Activated naive CD8-positive, alpha-beta T cell (primary cell): ENCODE results near the gene PSEN1.
A peak's percentile ranks its signal among the peaks of the same experiment; 100 is the strongest.

Experiments used
- H3K27ac Mint-ChIP-seq: one replicate; pipeline ENCODE4 v1.8.0; 2021; ENCODE audit warnings: mixed read lengths
- H3K27me3 Mint-ChIP-seq: one replicate; pipeline ENCODE4 v1.8.0; 2021; ENCODE audit warnings: mixed read lengths
- H3K36me3 Mint-ChIP-seq: one replicate; pipeline ENCODE4 v1.8.0; 2021; ENCODE audit warnings: mixed read lengths
- H3K4me1 Mint-ChIP-seq: one replicate; pipeline ENCODE4 v1.8.0; 2021; ENCODE audit warnings: low read depth, mixed read lengths
- H3K4me3 Mint-ChIP-seq: one replicate; pipeline ENCODE4 v1.8.0; 2021; ENCODE audit warnings: mild to moderate bottlenecking, mixed read lengths
- H3K9me3 Mint-ChIP-seq: one replicate; pipeline ENCODE4 v1.8.0; 2021; ENCODE audit warnings: low read depth, mixed read lengths

The PSEN1 gene

DNA sequence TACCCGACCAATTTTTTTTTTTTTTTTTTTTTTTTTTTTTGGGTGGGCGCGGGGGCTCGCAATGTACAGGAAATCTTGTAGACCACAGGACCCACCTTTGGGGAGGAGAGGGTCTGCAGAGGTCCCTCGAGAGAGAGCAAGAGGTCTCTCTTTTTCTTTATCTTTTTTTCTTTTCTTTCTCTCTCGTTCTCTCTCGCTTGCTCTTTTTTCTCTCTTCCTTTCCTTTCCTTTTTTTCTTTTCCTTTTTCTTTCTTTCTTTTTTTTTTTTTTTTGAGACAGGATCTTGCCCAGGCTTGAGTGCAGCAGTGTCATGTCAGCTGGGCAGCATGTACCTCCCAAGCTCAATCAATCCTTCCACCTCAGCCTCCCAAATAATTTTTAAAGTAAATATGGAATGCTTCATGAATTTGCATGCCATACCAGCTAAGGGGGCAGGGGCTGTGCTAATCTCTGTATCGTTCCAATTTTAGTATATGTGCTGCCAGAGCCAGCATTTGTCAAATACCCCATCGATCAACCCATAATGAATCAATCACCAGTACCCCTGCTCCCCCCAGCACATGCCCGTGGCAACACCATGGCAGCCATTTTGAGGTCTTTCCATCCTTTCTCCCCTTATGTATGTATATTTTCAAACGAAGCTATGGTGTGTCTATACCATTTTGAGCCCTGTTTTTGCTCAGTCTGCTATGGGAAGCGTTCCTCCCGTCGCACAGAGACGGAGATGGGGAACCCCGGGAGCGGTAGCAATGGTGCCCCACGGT is 110.3 kb downstream of the PSEN1 start:
- Mint-ChIP-seq H3K4me1 (peaks cover 24% of the 10 kb centered on the region), H3K36me3 (no peaks in the 10 kb centered on the region), H3K27ac (no peak overlapping the region), H3K4me3 (peak overlapping the region; percentile 88), H3K9me3 (no peaks in the 10 kb centered on the region), H3K27me3 (peaks cover 17% of the 10 kb centered on the region)

DNA sequence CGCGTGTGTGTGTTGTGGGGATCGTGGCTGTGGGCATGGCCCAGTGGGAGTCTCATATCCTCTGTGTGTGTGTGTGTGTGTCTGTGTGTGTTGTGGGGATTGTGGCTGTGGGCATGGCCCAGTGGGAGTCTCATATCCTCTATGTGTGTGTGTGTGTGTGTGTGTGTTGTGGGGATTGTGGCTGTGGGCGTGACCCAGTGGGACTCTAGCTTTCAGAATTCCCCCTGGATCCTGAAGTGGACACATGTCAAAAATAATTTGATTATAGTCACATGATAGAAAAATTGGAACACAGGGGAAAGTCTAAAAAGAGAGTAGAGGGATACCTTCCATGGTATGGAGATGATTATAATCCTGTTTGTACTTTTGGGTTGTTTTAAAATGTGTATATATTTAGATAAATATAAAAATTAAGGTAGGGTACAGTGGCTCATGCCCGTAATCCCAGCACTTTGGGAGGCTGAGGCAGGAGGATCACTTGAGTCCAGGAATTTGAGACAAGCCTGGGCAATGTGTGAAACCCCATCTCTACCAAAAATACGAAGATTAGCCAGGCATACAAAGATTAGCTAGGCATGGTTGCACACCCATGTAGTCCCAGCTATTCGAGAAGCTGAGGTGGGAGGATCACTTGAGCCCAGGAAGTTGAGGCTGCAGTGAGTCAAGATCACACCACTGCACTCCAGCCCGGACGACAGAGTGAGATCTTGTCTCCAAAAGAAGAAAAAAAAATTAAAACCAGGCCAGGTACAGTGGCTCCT is 112.0 kb downstream of the PSEN1 start:
- Mint-ChIP-seq H3K9me3 (no peaks in the 10 kb centered on the region), H3K4me1 (peaks cover 21% of the 10 kb centered on the region), H3K27me3 (peaks cover 10% of the 10 kb centered on the region), H3K4me3 (no peak overlapping the region), H3K27ac (no peak overlapping the region), H3K36me3 (no peaks in the 10 kb centered on the region)

DNA sequence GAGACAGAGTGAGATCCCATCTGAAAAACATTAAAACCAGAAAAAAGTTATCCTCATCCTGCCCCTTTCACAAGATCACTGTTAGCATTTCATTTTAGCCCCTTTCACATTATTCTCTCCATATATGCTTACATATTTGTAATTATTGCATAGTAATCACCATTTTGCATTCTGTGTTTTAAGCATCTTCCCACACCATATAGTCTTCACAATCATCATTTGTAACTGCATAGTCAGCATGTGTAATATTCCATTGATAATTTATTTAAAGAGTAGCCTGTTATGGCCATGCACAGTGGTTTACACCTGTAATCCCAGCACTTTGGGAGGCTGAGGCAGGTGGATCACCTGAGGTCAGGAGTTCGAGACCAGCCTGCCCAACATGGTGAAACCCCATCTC is 112.8 kb downstream of the PSEN1 start:
- no peak overlapping the region for H3K27ac Mint-ChIP-seq
- H3K27me3 Mint-ChIP-seq = peaks cover 5% of the 10 kb centered on the region
- H3K36me3 Mint-ChIP-seq = no peaks in the 10 kb centered on the region
- H3K4me1 Mint-ChIP-seq = peaks cover 19% of the 10 kb centered on the region
- H3K4me3 Mint-ChIP-seq = no peak overlapping the region
- H3K9me3 Mint-ChIP-seq = no peaks in the 10 kb centered on the region

DNA sequence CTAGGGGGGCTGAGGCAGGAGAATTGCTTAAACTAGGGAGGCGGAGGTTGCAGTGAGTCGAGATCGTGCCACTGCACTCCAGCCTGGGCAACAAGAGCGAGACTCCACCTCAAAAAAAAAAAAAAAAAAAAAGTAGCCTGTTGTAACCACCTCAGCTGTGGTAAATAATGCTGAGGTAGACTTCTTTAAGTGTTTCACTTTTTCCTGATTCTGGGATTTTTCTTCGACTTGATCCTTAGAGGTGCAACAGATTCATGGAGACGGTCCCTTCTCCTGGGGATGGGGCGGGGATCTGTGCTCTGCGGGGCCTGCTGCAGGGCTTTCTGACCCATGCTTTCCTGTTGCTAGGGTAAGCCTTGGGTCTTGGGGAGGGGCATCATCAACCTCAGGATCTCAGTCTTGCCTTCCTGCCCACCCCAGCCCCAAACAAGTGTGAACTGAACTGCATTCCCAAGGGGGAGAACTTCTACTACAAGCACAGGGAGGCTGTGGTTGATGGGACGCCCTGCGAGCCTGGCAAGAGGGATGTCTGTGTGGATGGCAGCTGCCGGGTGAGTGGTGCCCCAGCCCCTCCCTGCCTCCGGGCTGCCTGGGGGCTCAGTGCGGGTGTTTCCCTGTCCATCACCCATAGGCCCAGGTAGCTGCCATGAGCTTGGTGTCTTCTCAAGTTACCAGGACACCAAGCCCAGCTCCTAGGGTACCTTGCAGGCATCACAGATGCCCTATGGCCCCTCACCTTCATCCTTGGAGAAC is 113.4 kb downstream of the PSEN1 start:
- no peak overlapping the region for H3K4me3 Mint-ChIP-seq
- peaks cover 19% of the 10 kb centered on the region for H3K4me1 Mint-ChIP-seq
- no peaks in the 10 kb centered on the region for H3K36me3 Mint-ChIP-seq
- no peaks in the 10 kb centered on the region for H3K9me3 Mint-ChIP-seq
- peaks cover 3% of the 10 kb centered on the region for H3K27me3 Mint-ChIP-seq
- H3K27ac Mint-ChIP-seq = no peak overlapping the region

DNA sequence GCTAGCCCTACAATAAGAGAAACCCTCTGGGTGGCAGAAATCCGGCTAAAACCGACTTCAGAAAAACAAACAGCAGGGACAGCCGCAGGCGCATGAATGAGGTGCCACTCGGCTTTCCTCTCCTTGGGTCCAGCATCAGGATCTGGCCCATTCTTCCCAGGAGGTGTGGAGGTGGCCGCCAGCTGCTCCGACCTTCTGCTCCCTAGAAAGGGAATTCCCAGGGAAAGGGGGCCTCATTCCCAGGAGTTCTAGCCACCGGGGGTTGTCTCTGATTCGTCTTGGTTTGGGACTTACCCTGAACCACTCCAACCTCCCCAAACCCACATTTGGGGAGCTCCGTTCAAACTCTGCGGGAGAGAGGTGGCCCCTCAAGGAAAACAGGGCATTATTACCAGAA is 114.0 kb downstream of the PSEN1 start:
- H3K4me1 Mint-ChIP-seq = peaks cover 16% of the 10 kb centered on the region
- no peaks in the 10 kb centered on the region for H3K36me3 Mint-ChIP-seq
- no peak overlapping the region for H3K27ac Mint-ChIP-seq
- no peak overlapping the region for H3K4me3 Mint-ChIP-seq
- H3K9me3 Mint-ChIP-seq = no peaks in the 10 kb centered on the region
- H3K27me3 Mint-ChIP-seq = no peaks in the 10 kb centered on the region

DNA sequence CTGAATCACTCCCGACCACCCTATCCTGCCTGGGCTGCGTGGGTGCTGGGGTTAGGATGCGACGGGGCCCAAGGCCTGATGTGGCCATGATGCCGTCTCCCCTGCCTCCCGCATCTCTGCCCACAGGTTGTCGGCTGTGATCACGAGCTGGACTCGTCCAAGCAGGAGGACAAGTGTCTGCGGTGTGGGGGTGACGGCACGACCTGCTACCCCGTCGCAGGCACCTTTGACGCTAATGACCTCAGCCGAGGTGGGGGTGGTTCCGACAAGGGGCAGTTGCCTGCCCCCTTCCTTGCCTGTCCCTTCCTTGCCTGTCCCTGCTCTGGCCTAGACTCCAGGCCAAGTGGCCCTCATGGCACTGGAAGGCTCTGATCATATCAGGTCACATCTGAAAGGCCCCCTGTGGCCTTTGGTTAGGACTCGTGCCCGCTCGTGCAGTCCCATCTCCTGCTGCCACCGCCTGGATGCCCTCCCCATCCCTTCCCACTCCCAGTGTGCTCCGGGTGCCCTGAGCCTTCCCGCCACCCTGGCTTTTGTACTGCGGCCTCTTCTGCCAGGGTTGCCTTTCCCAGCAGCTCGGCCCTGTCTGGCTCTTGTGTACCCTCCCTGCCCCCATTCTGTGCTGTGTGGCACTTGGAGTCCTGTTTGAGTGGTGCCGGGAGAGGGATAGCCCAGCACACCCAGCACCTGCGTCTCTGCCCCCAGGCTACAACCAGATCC is 114.6 kb downstream of the PSEN1 start:
- Mint-ChIP-seq H3K9me3 (no peaks in the 10 kb centered on the region), H3K27me3 (no peaks in the 10 kb centered on the region), H3K4me3 (no peak overlapping the region), H3K27ac (no peak overlapping the region), H3K36me3 (no peaks in the 10 kb centered on the region), H3K4me1 (peaks cover 16% of the 10 kb centered on the region)

DNA sequence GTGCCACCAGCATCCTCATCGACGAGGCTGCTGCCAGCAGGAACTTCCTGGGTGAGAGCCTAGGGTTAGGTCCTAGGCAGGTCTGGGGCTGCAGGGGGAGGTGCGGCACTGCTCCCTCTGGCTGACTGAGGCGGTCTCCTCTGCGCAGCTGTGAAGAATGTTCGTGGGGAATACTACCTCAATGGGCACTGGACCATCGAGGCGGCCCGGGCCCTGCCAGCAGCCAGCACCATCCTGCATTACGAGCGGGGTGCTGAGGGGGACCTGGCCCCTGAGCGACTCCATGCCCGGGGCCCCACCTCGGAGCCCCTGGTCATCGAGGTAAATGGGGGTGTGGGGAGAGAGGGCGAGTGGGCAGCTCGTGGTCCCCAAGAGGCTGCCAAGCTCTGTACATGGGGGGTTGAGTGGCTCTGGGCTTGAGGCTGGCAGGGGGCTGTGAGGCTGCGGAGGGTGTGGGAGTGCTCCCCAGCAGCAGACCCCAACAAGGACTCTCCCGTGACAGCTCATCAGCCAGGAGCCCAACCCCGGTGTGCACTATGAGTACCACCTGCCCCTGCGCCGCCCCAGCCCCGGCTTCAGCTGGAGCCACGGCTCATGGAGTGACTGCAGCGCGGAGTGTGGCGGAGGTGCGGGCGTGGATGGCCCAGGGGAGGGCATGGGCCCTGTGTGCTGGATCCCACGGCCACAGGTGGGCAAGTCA is 115.4 kb downstream of the PSEN1 start:
- no peaks in the 10 kb centered on the region for H3K36me3 Mint-ChIP-seq
- no peaks in the 10 kb centered on the region for H3K9me3 Mint-ChIP-seq
- no peak overlapping the region for H3K27ac Mint-ChIP-seq
- H3K27me3 Mint-ChIP-seq = no peaks in the 10 kb centered on the region
- H3K4me1 Mint-ChIP-seq = peaks cover 13% of the 10 kb centered on the region
- H3K4me3 Mint-ChIP-seq = no peak overlapping the region

DNA sequence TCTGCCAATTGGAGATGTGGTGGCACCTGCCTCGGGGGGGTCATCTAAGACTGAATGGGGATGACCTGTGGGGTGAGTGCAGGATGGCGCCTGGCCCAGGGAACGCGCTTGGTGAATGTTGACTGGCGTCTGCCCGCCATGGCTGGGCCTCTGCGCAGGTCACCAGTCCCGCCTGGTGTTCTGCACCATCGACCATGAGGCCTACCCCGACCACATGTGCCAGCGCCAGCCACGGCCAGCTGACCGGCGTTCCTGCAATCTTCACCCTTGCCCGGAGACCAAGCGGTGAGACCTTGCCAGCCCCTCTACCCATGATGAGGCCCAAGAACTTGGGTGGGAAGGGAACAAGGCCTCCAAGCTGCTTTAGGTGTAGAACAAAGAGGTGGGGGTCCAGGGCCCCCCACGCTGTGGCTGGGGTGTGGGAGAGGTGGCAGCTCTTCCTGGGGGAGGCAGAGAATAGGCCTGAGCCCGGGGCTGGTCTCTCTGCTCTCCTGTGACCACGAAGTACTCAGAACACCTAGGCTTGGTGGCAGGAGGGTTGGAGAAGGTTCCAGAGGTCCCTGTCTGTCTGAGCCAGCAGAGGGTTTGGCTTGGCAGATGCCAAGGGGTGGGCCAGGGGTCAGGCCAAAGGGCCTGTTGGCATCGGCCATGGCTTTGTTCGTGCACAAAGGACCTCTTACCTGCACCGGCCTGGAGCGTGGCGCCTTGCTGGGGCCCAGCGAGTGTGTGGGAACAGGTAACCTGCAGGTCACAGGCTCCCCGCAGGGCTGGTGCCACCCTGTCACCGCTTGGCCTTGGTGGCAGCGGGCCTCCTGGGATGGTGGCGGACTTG is 116.4 kb downstream of the PSEN1 start:
- Mint-ChIP-seq H3K36me3 (no peaks in the 10 kb centered on the region), H3K27me3 (no peaks in the 10 kb centered on the region), H3K4me1 (peaks cover 3% of the 10 kb centered on the region), H3K9me3 (no peaks in the 10 kb centered on the region), H3K27ac (no peak overlapping the region), H3K4me3 (no peak overlapping the region)

DNA sequence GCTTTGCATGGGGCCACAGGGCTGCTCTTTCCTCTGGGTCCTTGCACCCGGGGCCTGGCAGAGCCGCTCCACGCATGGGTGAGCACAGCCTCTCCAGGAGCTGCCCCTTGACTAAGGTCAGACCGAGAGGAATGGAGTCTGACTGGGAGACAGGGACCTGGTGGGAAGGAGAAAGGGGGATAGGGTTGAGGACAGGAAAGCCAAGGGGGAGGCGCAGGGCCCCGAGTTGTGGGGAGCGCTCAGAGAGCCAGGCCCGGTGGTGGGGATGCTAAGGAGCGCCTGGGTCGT is 117.0 kb downstream of the PSEN1 start:
- H3K4me3 Mint-ChIP-seq = no peak overlapping the region
- no peaks in the 10 kb centered on the region for H3K27me3 Mint-ChIP-seq
- H3K4me1 Mint-ChIP-seq = peaks cover 4% of the 10 kb centered on the region
- H3K9me3 Mint-ChIP-seq = no peaks in the 10 kb centered on the region
- no peaks in the 10 kb centered on the region for H3K36me3 Mint-ChIP-seq
- H3K27ac Mint-ChIP-seq = no peak overlapping the region

DNA sequence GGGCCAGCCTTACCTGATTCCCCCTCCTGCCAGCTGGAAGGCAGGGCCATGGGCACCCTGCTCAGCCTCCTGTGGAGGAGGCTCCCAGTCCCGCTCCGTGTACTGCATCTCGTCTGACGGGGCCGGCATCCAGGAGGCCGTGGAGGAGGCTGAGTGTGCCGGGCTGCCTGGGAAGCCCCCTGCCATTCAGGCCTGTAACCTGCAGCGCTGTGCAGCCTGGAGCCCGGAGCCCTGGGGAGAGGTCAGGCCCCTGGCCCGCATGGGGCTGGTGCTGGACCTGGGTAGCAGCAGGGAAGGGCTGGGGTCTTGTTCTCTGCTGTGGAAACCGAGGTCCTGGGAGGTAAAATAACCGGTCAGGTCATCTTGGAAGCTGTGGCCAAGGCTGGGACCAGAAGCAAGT is 117.4 kb downstream of the PSEN1 start:
- Mint-ChIP-seq H3K27ac (no peak overlapping the region), H3K36me3 (no peaks in the 10 kb centered on the region), H3K9me3 (no peaks in the 10 kb centered on the region), H3K27me3 (no peaks in the 10 kb centered on the region), H3K4me1 (peaks cover 4% of the 10 kb centered on the region), H3K4me3 (no peak overlapping the region)

DNA sequence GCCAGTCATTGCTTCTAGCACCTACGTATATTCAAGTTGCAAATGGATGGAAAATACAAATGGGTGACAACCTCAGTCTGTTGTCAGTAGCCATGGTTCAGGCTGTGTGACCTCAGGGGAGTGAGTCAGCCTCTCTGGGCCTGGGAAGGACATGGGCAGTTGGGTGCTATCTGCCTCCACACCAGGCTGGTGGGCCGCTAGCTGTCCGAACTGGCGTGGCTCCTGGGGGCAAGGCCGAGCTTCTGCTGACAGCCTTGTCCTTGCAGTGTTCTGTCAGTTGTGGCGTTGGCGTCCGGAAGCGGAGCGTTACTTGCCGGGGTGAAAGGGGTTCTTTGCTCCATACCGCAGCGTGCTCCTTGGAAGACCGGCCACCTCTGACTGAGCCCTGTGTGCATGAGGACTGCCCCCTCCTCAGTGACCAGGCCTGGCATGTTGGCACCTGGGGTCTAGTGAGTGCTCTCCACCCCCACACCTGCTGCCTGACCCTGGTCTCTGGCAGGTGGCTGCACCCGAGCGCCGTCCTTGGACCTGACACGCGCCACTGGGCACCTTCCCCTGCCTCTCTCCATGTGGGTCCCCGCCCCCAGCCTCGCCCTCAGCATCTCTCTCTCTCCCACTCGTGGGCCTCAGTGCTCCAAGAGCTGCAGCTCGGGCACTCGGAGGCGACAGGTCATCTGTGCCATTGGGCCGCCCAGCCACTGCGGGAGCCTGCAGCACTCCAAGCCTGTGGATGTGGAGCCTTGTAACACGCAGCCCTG is 118.1 kb downstream of the PSEN1 start:
- no peaks in the 10 kb centered on the region for H3K27me3 Mint-ChIP-seq
- peaks cover 4% of the 10 kb centered on the region for H3K4me1 Mint-ChIP-seq
- no peaks in the 10 kb centered on the region for H3K36me3 Mint-ChIP-seq
- no peak overlapping the region for H3K27ac Mint-ChIP-seq
- no peaks in the 10 kb centered on the region for H3K9me3 Mint-ChIP-seq
- no peak overlapping the region for H3K4me3 Mint-ChIP-seq

DNA sequence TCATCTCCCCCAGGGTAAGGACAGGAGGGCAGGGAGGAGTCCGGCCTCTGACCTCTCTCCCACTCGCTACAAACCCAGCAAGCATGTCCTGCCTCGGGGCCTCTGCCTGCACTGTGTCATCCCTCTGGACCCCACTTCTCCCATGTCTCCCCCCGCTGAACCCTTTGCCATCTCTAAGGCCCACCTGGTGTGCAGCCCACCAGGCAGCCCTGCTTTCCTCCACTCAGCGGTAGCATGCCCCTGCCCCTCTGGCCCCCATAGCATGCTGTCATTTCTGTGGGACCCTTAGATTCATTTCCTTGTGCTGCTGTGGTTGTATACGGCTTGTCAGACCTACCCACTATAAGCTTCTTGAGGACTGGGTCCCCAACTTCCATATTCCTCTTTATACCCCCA is 118.7 kb downstream of the PSEN1 start:
- Mint-ChIP-seq H3K4me1 (peaks cover 4% of the 10 kb centered on the region), H3K27me3 (no peaks in the 10 kb centered on the region), H3K9me3 (no peaks in the 10 kb centered on the region), H3K27ac (no peak overlapping the region), H3K4me3 (no peak overlapping the region), H3K36me3 (no peaks in the 10 kb centered on the region)

DNA sequence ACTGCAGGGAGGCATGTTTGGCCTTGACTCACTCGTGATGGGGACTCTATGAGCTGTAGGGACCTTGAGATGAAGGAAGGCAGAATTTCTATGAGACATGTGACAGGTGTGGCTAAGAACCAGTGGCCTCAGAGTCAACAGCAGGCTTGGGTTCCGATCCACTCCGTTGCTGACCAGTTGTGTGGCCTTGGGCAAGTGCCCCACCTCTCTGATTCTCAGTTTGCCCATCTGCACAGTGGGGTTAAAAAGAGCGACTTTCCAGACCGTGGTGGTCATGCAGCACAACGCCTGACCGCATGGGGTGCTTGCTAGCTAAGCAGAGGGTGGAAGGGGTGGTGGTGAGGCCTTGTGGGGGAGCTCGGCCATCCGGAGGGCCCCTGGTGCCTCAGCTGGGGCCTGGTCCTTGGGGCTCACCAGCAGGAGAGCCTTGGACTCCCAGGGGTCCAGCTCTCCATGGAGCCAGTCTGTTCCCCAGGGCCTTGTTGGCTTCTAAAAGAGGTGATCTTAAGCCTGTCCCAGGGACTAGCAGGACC is 119.5 kb downstream of the PSEN1 start:
- H3K36me3 Mint-ChIP-seq = no peaks in the 10 kb centered on the region
- H3K27ac Mint-ChIP-seq = no peak overlapping the region
- H3K27me3 Mint-ChIP-seq = no peaks in the 10 kb centered on the region
- H3K9me3 Mint-ChIP-seq = no peaks in the 10 kb centered on the region
- H3K4me1 Mint-ChIP-seq = peaks cover 4% of the 10 kb centered on the region
- H3K4me3 Mint-ChIP-seq = no peak overlapping the region
